CD4-positive, alpha-beta T cell treated with Interleukin-10 for 1 hour (primary cell): Measurements from ENCODE around the gene DOCK3.

ENCODE experiments used
- DNase-seq: peaks from one replicate; pipeline ENCODE4 v3.0.0-alpha.2; 2020

Gene DOCK3

DNA sequence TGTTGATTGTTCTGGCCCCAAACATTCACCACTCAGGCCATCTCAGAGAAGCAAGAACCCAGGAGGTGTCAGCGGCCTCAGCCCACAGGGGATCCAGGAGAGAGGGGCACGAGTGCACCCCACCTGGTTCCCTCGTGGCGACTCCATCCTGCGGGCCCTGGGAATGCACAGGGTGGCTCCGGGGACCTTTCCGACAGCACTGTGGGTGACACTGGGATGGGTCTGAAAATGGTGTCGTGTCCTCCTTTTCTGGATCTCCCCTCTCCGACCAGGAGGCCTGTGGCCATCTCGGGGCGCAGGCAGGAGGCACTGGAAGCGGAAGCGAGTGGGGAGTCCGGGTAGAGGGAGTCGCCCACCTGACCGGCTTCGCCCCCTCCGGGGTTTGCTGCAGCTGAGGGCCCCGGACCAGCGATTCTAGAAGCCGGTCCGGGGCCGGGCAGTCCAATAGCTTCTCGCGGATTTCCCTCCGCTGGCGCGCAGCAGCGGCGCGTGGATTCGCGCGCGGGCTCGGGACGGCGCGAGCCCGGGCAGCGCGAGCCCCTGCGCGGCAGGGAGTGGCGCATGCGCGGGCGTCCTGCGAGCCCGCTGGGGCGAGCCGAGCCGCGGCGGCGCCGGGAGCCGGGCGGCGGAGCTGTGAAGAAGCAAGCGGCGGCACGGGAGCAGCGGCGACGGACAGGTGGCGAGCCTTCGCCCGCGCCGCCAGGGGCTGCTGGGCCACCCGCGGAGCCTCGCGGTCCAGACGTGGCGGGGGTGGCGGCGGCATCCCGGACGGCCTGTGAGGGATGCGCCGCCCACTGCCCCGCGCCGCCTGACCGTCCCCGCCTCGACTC is at the start of gene DOCK3:
Gene DOCK3, plus strand, starts transcription at position 579 of the 830 bp plus-strand sequence. CDS start 337 bp downstream, outside the sequence.
- peak; percentile 68 for DNase-seq

GRCh38 chr3:50625231-50626182 is 49.2 kb upstream of the DOCK3 start:
- no peak for DNase-seq

- no peak for DNase-seq
These were observed 48.3 kb upstream of the DOCK3 start for GRCh38 chr3:50626401-50626800.

GRCh38 chr3:50627407-50628051 is 47.2 kb upstream of the DOCK3 start:
- DNase-seq = no peak

- no peak for DNase-seq
These were observed 46.1 kb upstream of the DOCK3 start for GRCh38 chr3:50628601-50629000.

DNA sequence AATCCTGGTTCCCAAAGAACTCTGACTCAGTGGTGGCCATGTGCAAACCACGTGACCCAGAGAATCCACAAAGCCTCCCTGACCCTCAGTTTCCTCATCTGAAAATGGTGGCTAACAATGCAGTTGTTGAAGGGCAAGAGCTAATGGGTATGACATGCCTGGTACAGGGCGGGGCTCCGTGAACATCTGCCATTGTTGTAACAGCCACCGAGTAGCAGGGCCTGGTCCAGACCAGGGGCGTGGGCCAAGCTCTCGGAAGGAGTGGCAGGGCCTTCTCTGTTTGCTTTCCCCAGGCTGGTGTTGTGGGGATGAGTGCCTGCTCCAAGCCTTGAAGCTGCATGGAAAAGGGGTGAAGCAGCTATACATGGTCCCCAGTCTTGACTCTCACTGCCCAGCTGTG is 44.3 kb upstream of the DOCK3 start:
- DNase-seq = no peak

DNA sequence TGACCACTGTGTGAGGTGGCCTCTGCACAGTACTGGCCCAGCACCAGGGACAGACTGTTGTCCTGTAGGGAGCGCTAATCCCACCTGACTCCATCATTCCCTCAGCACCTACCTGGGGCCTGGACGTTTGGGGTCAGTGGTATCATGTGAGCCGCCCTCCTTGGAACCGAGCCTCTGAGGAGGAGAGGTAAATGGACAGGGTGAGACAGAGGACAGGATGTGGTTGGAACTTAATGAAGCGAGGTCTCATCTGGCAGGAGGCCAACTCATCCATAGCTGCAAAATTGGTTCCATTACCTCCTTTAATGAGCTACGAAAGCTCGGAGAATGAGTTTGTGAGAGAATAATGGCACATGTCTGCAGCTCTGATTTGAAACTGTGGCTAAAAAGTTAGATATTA is 43.9 kb upstream of the DOCK3 start:
- DNase-seq = no peak

- no peak for DNase-seq
These were observed 42.3 kb upstream of the DOCK3 start for GRCh38 chr3:50632450-50632849.

DNA sequence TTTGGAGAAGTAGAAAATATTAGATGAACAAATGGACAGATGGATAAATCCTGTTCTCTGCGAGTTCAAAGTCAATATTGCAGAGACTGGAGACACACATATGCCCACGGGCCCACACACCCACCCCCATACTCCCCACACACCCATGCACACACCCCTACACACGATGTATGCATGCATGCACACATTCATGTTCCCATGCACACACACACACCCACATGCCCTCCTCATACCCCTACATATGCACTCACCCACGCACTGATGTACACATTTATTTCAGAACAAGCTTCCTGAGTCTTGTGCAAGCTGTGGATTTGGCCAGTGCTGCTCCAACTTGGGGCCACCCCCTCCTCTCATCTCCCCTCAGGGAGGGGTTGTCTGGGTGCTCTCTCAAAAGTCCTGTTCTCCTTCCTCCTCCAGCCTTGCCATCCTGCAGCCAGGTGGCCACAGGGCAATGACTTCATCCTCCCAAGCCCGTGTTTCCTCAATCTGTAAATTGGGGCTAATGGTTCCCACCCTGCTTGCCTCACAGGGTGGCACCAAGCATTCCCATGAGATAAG is 41.4 kb upstream of the DOCK3 start:
- DNase-seq = no peak

DNA sequence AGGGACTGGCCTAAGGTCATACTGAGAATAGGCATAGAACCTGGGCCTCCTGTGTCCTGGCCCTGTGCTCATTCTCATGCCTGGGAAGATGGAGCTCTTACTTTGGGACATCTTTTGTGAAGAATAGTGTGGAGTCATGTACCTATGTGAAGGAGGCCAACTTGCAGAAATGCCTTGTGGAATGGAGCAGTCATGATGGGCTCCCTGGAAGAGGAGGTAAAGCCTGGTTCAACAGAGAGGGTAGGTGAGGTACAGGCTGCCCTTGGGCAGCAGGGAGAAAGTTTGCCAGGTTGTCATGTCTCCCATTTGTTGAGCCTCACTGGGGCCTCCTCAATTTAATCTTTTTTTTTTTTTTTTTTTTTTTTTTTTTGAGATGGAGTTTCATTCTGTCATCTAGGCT is 39.7 kb upstream of the DOCK3 start:
- no peak for DNase-seq

DNA sequence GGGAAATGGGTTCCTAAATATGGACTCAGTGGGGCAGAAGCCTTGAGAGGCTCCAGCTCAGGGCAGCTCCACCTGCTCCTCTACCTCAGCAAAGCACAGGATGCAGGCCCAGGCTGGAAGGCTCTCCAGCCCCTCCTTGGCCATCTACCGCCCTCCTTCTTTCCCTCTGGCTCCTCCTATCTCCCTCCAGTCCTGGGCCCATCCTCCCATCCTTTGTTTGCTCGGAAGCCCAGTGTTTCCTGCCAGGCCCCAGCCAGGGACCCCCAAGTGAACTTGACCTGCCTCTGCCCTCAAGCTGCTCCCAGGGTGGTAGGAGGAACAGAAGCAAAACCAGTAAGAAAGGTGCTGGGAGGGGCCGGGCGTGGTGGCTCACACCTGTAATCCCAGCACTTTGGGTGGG is 37.7 kb upstream of the DOCK3 start:
- no peak for DNase-seq

- no peak for DNase-seq
These were observed 36.8 kb upstream of the DOCK3 start for GRCh38 chr3:50637945-50638344.

DNA sequence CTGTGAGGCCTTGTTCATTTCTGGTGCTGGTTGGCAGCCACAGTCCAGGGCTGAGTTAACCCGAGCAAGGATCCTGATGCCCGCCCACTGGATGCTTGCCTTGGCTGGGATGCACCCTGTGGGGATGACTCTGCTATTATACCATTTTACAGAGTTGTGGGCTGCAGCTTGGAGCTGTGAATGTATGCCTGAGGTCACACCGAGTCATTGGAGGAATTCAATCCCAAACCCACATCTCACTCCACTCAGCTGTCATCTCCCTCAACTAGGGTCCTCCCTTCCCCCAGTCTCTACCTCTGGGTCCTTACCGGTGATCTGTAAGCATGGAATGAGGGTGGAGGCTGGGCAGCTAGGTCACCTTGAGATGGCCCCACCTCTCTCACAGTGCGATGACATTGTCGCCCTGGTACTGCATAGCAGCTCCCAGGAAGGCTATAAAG is 35.7 kb upstream of the DOCK3 start:
- no peak for DNase-seq

- no peak for DNase-seq
These were observed 32.3 kb upstream of the DOCK3 start for GRCh38 chr3:50642382-50642781.

DNA sequence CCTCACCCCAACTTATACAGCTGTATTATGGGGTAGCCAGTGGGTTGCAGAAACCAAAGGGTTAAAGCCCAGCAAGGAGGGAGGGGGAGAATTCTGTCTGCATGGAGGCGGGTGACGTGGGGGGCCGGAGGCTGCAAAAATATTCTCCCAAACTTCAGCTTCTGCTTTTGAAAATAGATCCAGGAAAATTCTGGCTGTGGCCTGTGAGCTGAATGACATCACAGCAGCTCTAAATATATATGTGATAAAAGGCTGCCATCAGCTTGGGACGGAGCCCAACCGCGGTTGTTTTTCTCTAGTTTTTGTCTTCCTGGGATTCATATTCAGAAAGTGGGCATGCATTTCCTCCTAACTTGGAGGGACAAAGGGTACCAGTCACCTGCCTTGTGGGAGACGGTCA is 30.2 kb upstream of the DOCK3 start:
- DNase-seq = no peak

DNA sequence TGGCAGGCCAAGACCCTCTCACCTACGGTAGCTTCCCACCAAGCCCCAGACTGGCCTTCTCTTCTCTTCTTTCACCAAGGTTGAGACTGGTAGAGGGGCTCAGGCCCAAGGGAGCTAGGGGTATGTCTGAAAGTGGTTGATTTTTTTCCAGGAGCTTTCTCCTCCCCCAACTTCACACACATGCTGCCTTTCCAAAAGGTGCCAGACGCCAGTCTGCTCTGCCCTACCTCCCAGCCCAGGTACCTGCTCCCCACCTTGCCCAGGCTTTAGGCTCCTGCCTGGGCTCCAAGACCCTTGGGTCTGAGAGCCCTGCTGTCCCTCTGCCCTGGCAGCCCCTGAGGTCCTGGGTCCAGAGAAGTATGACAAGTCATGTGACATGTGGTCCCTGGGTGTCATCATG is 29.3 kb upstream of the DOCK3 start:
- DNase-seq = no peak

DNA sequence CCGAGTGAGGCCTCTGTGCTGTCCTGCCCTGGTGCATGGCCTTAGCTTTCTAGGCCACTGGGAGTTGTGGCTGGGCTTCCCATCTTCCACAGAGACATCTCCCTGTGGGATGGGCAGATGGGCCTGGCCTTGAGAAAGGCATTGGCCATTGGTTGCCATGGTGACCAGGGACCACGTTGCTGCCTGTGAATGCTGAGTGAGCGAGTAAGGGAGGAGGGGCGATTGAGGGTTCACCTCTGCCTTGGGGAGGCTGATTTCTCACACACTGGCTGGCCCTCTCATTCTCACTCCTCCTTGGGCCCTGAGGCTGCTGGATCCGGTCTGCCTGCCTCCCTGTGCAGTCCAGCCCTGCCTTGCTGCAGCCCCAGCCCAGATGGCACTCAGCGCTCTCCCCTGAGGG is 26.4 kb upstream of the DOCK3 start:
- no peak for DNase-seq

- no peak for DNase-seq
These were observed 25.8 kb upstream of the DOCK3 start for GRCh38 chr3:50648944-50649343.

GRCh38 chr3:50649451-50649931 is 25.2 kb upstream of the DOCK3 start:
- no peak for DNase-seq

DNA sequence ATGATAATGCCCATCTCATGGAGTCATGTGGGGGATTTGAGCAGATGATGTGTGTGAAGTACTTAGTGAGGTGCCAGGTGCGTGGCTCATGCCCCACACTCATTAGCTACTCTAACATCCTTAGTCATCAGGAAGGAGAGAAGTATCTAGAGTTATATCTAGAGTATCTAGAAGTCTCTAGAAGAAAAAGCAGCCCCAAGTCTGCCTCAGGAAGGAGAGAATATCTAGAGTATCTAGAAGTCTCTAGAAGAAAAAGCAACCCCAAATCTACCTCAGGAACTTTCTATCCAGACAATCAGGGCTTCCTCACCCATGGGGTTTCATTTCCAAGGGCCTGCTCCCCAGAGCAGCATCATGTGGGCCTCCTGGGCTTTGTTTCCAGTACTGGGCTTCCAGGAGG is 24.7 kb upstream of the DOCK3 start:
- no peak for DNase-seq

- DNase-seq = no peak
These were observed 23.3 kb upstream of the DOCK3 start for GRCh38 chr3:50651445-50651844.

GRCh38 chr3:50651920-50652529 is 22.7 kb upstream of the DOCK3 start:
- DNase-seq = no peak
